Measurements from ENCODE around the gene RALGAPB. TPM values are rescaled to one million over a fixed set of nuclear protein-coding genes. Genes with fewer than 3 reads are reported as not detected.

Gene RALGAPB
- total and polyA plus RNA-seq, 2 experiments from 2014 or later = 10.2 to 40.4 TPM

- H3K36me3 Mint-ChIP-seq (ENCODE audit: low read depth) = peaks cover 27% of the 10 kb centered on the region
- DNase-seq (ENCODE audit: low spot score) (no peak), ATAC-seq (no peak)
- no peaks in the 10 kb centered on the region for H3K36me3 ChIP-seq (ENCODE audit: insufficient read depth)
- peaks cover 6% of the 10 kb centered on the region for H3K4me1 ChIP-seq (ENCODE audit: insufficient read depth)
- peak overlapping the region; percentile 98; the same call in 1 of the 2 replicates for H3K4me2 ChIP-seq
- H3F3A ChIP-seq (replicated peaks; ENCODE audit: low read depth) = no peaks in the 10 kb centered on the region
- no peak overlapping the region for H3K27ac Mint-ChIP-seq
- no peaks in the 10 kb centered on the region for H3K27me3 ChIP-seq (ENCODE audit: insufficient read depth)
- H3K9me3 Mint-ChIP-seq = no peaks in the 10 kb centered on the region
- peak overlapping the region; percentile 94 for H2AFZ ChIP-seq
- H3K79me2 ChIP-seq (replicated peaks; ENCODE audit: insufficient read depth) = 0 out of 2 replicates have a peak, but pooled peaks cover 5% of the 10 kb centered on the region
- H3K4me1 Mint-ChIP-seq = peaks cover 18% of the 10 kb centered on the region
- TF ChIP-seq ZNF462 (CRISPR knock-in tag; IDR thresholded peaks at IDR 0.05) (no peak), CREB1 (CRISPR knock-in tag; IDR thresholded peaks at IDR 0.05; ENCODE audit: low read depth) (no peak), ZNF331 (CRISPR knock-in tag; IDR thresholded peaks at IDR 0.05; ENCODE audit: low read depth) (no peak), POLR2AphosphoS5 (IDR thresholded peaks at IDR 0.05; ENCODE audit: low read depth) (no peak), ZNF114 (CRISPR knock-in tag; IDR thresholded peaks at IDR 0.05) (no peak), EZH2 (IDR thresholded peaks at IDR 0.05; ENCODE audit: low read depth, unreplicated experiment) (no peak), NANOG (IDR thresholded peaks at IDR 0.05; ENCODE audit: borderline replicate concordance) (no peak), JUNB (IDR thresholded peaks at IDR 0.05; ENCODE audit: unreplicated experiment) (no peak), EZH2phosphoT487 (IDR thresholded peaks at IDR 0.05; ENCODE audit: unreplicated experiment) (no peak), STAT1 (IDR thresholded peaks at IDR 0.05; ENCODE audit: unreplicated experiment) (no peak)
- TF ChIP-seq, protein P1, sequence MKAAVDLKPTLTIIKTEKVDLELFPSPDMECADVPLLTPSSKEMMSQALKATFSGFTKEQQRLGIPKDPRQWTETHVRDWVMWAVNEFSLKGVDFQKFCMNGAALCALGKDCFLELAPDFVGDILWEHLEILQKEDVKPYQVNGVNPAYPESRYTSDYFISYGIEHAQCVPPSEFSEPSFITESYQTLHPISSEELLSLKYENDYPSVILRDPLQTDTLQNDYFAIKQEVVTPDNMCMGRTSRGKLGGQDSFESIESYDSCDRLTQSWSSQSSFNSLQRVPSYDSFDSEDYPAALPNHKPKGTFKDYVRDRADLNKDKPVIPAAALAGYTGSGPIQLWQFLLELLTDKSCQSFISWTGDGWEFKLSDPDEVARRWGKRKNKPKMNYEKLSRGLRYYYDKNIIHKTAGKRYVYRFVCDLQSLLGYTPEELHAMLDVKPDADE (IDR thresholded peaks at IDR 0.05) = no peak
- TF ChIP-seq, protein P2, sequence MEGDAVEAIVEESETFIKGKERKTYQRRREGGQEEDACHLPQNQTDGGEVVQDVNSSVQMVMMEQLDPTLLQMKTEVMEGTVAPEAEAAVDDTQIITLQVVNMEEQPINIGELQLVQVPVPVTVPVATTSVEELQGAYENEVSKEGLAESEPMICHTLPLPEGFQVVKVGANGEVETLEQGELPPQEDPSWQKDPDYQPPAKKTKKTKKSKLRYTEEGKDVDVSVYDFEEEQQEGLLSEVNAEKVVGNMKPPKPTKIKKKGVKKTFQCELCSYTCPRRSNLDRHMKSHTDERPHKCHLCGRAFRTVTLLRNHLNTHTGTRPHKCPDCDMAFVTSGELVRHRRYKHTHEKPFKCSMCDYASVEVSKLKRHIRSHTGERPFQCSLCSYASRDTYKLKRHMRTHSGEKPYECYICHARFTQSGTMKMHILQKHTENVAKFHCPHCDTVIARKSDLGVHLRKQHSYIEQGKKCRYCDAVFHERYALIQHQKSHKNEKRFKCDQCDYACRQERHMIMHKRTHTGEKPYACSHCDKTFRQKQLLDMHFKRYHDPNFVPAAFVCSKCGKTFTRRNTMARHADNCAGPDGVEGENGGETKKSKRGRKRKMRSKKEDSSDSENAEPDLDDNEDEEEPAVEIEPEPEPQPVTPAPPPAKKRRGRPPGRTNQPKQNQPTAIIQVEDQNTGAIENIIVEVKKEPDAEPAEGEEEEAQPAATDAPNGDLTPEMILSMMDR (conservative IDR thresholded peaks at IDR 0.05; ENCODE audit: low read depth in 2 of 2) = no peak
- TF ChIP-seq, protein P3, sequence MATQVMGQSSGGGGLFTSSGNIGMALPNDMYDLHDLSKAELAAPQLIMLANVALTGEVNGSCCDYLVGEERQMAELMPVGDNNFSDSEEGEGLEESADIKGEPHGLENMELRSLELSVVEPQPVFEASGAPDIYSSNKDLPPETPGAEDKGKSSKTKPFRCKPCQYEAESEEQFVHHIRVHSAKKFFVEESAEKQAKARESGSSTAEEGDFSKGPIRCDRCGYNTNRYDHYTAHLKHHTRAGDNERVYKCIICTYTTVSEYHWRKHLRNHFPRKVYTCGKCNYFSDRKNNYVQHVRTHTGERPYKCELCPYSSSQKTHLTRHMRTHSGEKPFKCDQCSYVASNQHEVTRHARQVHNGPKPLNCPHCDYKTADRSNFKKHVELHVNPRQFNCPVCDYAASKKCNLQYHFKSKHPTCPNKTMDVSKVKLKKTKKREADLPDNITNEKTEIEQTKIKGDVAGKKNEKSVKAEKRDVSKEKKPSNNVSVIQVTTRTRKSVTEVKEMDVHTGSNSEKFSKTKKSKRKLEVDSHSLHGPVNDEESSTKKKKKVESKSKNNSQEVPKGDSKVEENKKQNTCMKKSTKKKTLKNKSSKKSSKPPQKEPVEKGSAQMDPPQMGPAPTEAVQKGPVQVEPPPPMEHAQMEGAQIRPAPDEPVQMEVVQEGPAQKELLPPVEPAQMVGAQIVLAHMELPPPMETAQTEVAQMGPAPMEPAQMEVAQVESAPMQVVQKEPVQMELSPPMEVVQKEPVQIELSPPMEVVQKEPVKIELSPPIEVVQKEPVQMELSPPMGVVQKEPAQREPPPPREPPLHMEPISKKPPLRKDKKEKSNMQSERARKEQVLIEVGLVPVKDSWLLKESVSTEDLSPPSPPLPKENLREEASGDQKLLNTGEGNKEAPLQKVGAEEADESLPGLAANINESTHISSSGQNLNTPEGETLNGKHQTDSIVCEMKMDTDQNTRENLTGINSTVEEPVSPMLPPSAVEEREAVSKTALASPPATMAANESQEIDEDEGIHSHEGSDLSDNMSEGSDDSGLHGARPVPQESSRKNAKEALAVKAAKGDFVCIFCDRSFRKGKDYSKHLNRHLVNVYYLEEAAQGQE (IDR thresholded peaks at IDR 0.05; ENCODE audit: unreplicated experiment) = no peak
- H3K27me3 Mint-ChIP-seq (ENCODE audit: insufficient read depth, low read depth, poor library complexity) = peaks cover 15% of the 10 kb centered on the region
- peak overlapping the region; percentile 85 for H3K4me3 Mint-ChIP-seq
- no peak overlapping the region for H3K27ac ChIP-seq (ENCODE audit: low read depth)
- no peaks in the 10 kb centered on the region for H3K9me2 ChIP-seq (ENCODE audit: insufficient read depth)
- no peaks in the 10 kb centered on the region for H4K20me1 ChIP-seq (replicated peaks; ENCODE audit: insufficient read depth)
- H3K4me3 ChIP-seq = 0 out of 2 replicates have a peak overlapping the region, but pooled peaks have one; percentile 96
Measured at GRCh38 chr20:38445901-38446425, 26.7 kb upstream of the RALGAPB start.

Measured in GM23338 (cell line).